NK-92 treated with Interleukin-12 subunit alpha and Interleukin-12 subunit beta, amount 100 ng/mL, for 24 hours (cell line): Measurements from ENCODE around the gene GPR153.
A peak's percentile ranks its signal among the peaks of the same experiment; 100 is the strongest.

Experiments used
- DNase-seq: peaks from one replicate; lab custom pipeline; 2025; lab: John Stamatoyannopoulos, UW

The GPR153 gene

DNA sequence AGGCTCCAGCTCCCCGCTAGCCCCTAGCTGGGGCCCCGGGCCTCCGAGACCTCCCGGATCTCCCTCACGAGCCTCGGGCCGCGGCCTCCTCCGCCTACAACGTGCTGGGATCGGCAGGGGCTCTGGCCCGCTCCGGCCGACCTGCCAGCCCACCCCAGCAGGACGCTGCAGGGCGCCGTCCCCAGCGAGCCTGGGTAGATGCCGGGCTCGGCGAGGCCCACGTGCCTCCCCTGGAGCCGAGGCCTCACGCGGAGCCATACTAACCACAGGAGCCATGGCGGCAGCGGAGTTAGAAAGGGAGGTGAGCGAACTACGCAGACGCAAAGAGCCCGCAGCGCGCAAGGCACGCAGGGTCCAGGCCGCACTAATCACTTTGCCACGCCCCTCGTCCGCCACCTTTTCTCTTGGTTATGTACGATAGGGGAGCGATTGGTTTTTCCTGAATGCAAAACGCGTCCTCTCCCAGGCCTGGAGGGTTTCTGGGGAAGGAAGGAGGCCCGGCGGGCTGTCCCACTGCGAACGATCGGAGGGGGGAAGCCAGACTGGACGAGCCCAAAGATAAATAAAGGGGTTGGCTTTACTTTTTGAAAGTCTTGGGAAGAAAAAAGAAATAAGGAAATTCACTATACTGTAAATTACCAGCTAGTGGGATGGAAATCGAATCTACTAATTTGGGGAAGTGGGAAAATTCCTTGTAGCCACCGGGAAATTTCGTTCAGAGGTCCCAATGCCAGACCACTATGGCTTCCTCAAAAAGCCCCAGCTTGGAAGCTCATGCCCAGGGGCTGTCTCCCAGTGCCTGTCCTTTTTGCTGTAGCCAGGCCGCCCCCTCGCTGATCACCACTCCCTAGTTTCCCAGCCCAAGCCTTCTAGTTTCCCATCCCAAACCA is 61.4 kb downstream of the GPR153 start, which contains the start of gene RPL22:
Gene RPL22 (minus strand): TSS at position 298 of the 890 bp plus-strand sequence. CDS start 22 bp downstream, at position 276.
- DNase-seq = peak; percentile 95

DNA sequence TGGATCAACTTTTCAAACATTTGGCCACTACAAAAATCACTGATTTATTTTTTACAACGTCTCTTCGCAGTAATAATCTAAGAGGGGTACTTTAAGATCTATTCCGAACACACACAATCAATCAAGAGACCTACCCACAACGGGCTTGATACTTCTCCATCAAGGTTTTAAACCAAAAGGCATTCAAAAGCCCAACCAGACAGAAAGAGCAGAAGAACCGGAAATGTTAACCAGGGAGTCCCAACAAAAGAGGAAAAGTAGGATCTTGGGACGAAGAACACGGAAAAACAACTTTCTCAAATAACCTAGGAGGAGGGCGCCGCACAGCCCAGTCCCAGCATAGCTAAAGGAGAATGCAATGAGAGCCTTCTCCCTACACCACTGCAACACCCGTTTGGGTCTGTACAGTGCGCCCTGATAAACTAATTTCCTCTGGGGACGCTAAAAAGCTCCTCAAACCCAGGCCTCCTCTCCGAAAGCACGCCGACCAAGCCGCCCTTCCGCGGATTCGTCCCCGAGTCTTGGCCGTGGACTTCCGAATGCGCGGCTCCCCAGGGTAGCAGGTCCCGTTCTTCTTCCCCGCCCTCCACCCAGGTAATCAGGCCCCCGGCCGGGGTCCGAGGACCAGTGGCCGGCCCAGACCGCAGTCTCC is 62.1 kb downstream of the GPR153 start:
- no peak for DNase-seq

DNA sequence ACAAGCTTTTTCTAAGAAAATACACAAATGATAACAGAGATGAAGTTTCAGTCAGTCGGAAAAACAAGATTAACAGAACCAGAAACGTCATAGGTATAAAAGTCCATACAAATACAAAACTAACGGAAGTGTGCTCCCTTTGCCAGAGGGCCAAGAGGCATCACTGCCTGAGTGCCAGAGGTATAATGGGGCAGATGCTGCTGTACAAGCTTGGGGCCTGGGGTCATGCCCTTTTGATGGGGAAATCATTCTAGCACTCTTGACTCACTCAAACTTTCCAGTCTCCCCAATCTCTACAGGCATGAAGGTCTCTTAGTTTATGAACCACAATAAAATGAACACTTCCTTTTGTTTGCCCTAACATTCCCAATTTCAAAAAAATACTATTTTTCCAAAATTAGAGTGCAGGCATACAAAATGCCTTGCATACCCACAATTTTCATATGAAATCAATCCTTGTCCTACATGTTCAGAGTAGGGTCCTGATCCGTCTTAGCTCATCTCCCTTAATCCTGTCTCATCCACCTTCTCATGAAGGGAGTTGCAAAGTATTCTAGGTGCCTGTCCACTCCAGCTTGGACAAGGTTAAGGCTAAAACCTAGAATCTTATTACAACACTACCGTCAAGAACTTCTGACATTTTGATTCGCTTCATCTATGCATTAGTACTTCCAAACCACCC is 63.0 kb downstream of the GPR153 start:
- no peak for DNase-seq
